HG02981 (cell line): ENCODE measurements around the gene KIF20B.

Experiments
- ATAC-seq: cut with Tn5 transposase; IDR thresholded peaks from one replicate; pipeline ENCODE4 v1.9.1; 2021; ENCODE audit warnings: mild to moderate bottlenecking, moderate library complexity; ENCODE audit not compliant: unreplicated experiment

Gene KIF20B

DNA sequence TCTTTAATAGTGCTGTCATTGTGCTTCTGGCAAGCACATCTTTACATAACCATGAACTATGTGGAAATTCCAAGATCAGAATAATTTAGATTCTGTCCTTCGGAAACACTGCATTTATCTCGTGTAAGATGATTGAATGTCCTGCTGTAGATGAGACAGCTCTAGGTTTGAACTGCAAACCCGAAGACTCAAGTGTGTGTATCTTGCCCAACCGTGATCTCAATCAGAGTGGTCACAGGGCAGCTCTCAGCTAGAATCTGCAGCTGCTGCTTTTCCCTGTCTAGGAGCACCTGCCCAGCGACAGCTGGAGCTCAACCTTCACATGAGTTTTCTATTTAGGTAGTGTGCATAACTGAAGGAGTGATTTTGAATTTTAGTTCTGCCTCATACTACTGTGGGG is 17.5 kb upstream of the KIF20B start:
- ATAC-seq: no peak

- ATAC-seq: no peak
Measured at GRCh38 chr10:89684604-89685003, 16.8 kb upstream of the KIF20B start.

- no peak for ATAC-seq
Measured at GRCh38 chr10:89685936-89686335, 15.5 kb upstream of the KIF20B start.

GRCh38 chr10:89690027-89690426 is 11.4 kb upstream of the KIF20B start:
- ATAC-seq: no peak

DNA sequence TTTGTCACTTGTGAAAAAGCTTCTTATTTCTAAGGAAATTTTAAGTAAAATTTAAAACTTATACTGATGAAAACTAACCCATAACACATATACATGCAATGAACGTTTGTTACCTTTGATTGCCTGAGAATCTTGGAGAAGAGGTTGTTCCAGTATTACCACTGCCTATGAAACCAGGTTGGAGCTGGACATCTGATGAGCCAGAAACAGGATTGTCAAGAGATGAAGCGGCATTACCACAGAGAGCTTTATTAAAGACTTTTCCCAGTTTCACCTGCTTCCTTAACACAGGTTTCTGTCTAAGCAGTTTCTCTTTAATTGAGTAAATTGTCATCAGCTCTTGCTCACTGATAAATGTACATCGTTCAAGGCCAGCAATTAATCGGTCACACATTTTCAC is 9.0 kb upstream of the KIF20B start:
- ATAC-seq: no peak

GRCh38 chr10:89693176-89693575 is 8.2 kb upstream of the KIF20B start:
- ATAC-seq: no peak

DNA sequence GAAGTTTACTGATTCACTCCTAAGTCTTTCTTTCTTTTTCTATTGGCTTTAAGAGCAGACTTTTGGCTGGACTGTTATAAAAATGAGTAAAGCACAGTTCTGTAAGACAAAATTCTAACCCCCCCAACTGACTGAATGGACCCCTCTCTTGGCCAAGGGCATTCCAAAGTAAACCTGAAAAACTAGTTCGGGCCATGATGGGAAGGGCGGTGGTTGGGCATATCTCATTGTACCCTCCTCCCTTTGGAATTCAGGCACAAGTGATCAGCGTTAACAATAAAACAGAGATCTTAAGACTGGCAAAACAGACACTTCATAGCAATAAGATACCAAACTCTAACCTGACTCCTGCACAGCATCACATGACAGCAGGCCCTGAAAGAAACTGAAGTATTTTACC is 6.1 kb upstream of the KIF20B start:
- ATAC-seq: no peak

GRCh38 chr10:89697946-89698345 is 3.4 kb upstream of the KIF20B start:
- no peak for ATAC-seq

- no peak for ATAC-seq
Measured at GRCh38 chr10:89699581-89700064, 1.8 kb upstream of the KIF20B start.

GRCh38 chr10:89700923-89701241 is 508 bp upstream of the KIF20B start:
- no peak for ATAC-seq

DNA sequence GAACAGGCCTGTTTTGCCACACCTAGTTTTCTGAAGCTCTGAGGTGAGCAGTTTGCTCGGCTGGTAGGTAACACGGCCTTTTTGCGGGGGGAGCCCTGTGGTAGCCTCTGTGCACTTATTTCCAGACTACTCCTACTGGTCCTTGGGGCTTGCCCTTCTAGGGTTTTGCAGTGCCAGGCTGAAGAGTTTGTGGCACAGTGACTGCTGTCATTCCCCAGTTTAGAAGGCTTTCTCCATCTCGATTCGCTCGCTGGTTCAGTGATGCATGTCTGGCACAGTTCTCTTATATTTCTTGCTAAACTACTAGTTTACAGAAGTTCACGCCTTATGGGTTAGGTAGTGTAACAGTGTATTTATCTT is 711 bp downstream of the KIF20B start:
- no peak for ATAC-seq

DNA sequence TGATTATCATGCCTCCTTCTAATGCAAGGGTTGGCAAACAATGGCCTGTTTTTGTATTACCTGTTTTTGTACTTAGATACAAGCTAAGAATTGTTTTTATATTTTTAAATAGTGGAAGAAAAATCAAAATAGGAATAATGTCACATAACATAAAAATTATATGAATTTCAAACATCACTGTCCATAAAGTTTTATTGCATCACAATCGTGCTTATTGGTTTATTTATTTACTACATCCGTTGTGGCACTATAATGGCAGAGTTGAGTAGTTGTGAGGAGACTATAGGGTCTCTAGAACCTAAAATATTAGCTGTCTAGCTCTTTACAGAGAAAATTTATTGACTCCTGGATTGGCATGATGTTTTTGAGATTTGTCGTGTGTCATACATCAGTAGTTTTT is 4.1 kb downstream of the KIF20B start:
- no peak for ATAC-seq

DNA sequence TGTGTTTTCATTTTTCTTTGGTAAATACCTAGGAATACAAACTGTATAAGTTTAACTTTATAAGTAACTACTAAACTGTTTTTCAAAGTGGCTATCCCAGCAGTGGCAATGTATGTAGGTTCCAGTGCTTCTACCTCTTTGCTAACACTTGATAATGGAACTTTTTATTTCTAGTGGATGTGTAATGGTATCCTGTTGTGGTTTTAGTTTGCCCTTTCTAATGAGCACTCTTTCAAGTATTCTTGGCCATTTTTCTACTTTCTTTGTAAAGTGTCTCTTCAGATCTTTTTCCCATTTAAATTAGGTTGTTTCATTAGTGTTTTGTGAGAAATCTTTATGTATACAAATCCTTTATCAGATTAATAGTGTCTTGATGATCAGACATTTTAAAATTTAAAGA is 4.6 kb downstream of the KIF20B start:
- no peak for ATAC-seq

DNA sequence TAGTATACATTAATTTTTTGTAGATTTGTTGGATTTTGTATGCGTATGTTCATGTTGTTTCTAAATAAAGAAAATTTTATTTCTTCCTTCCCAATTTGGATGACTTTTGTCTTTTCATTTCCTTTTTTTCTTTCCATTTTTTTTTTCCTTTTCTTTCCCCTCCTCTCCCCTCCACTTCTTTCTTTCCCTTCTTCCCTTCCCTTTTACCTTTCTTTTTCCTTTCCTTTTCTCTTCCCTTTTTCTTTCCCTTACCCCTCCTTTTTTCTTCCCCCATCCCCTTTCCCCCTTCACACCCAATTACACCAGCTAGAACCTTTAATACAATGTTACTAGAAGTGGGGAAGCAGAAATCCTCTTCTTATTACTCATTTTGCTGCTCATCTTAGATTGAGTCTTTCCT is 6.0 kb downstream of the KIF20B start:
- ATAC-seq: no peak

DNA sequence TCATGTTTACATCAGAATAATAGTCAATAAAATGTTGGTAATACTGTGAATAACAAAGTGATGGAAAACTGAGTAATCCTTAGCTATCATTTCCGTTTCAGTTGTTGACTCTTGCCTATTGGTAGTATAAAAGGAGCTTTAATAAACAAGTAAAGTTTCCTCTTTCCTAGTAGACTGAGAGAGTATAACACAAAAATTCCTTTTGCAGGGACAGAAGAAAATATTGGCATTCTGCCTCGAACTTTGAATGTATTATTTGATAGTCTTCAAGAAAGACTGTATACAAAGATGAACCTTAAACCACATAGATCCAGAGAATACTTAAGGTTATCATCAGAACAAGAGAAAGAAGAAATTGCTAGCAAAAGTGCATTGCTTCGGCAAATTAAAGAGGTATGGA is 9.4 kb downstream of the KIF20B start:
- ATAC-seq: no peak

GRCh38 chr10:89734616-89735015 is 33.2 kb downstream of the KIF20B start:
- ATAC-seq: no peak

DNA sequence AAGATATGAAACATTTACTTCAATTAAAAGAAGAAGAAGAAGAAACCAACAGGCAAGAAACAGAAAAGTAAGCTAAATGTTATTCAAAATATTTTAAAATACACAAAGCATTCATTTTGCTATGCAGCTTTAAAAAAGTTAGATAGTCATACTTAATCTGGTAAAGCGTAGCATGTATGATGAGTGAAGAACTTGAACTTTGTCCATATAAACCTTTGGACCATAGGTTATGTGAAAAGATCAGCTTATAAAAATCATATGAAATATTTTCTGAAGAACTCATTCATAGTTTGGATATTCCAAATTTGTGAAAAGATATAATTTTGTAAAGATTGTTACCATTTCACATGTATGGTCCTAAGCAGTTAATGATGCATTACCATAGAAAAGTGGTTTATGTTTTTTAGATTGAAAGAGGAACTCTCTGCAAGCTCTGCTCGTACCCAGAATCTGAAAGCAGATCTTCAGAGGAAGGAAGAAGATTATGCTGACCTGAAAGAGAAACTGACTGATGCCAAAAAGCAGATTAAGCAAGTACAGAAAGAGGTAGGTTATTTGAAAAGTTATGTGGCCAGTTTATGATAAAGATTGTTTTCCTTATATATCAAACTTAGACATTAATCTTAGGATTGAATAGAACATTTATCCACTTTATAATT is 37.3 kb downstream of the KIF20B start:
- ATAC-seq: peak; percentile 72

- no peak for ATAC-seq
Measured at GRCh38 chr10:89741126-89741762, 39.9 kb downstream of the KIF20B start.

DNA sequence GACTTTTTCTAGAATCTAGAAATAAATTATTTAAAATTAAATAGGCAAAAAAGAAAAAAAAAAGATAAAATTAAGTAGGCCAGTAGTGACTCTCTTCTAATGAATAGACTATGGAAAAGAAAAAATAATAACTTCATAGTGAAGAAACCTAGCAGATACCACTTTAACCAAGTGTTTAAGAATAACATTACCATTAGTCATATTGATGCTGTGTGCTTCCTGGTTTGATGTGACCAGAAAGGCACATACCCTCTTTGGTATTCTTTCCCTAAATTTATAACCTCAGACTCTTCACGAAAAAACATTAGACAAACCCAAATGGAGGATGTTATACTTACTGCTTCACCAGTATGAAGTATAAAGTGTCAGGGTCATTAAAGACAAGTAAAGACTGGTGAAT is 42.6 kb downstream of the KIF20B start:
- ATAC-seq: no peak

GRCh38 chr10:89745903-89746302 is 44.5 kb downstream of the KIF20B start:
- no peak for ATAC-seq

DNA sequence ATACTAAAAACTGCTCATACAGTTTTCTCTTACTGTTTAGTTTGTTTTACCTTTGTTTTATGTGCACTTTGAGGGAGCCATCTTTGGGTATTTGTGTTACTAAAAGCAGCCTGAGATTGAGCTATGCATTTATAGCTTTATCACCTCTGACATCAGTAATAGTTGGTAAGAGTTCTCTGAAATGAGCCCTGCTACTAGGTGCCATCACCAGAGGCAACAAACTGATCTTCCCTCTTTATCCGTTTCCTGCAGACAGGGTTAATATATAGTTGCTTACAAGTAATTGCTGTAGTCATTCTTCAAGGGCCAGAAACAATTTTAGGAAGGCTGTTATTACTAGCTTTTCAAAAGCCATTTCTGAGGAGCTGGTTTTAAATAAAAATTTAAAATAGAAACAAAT is 49.1 kb downstream of the KIF20B start:
- ATAC-seq: no peak

DNA sequence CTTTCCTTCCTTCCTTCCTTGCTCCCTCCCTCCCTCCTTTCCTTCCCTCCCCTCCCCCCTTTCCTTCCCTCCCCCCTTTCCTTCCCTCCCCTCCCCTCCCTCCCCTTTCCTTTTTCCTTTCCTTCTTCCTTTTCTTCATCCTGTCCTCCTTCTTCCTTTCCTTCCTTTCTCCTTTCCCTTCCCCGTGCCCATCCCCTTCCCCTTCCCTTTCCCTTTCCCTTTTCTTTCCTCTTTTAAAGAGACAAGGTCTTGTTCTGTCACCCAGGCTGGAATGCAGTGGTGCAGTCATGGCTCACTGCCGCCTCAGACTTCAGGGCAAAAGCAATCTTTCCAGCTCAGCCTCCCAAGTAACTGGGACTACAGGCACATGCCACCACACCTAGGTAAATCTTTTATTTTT is 54.0 kb downstream of the KIF20B start:
- ATAC-seq: no peak

DNA sequence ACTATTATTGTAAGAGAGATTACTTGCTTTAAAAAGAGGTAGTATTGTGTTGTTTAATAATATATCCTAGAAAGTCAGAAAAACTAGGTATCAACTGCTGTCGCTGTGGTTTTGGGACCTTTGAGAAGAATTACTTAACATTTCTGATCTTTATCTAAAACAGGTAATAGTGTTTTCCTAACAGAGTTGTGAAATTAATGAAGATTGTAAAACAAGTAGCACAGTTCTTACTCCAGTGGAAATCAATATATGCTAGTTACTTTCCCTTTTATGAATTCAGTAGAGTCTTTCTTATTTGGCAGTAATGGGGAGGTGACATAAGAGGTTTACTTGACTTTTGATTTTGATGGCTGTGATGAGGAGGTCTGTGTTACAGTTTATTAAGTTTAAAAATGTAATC is 58.1 kb downstream of the KIF20B start:
- ATAC-seq: no peak
